Endothelial cell of umbilical vein (primary cell): Measurements from ENCODE around the gene TRIM67.

Experiments used
- CTCF ChIP-seq, 2 donors: IDR thresholded peaks; 1 replicate in 1 of 2; 2 replicates in 1 of 2; pipeline ENCODE4 v1.5.1; 2011; ENCODE audit warnings: low read length in 2 of 2, mild to moderate bottlenecking in 2 of 2, moderate library complexity in 2 of 2, control low read depth in 1 of 2, inconsistent platforms in 1 of 2, low read depth in 1 of 2; ENCODE audit not compliant: insufficient read depth in 1 of 2; ENCODE audit errors: extremely low read depth in 1 of 2
- JUN ChIP-seq: IDR thresholded peaks from 2 replicates; pipeline ENCODE4 v1.6.1; 2011; ENCODE audit warnings: borderline replicate concordance, low read depth; ENCODE audit not compliant: insufficient read length, insufficient read depth
- POLR2AphosphoS5 ChIP-seq: IDR thresholded peaks from 2 replicates; pipeline ENCODE4 v1.6.1; 2012; ENCODE audit warnings: low read depth, mild to moderate bottlenecking, control low read depth, low read length, moderate library complexity; ENCODE audit not compliant: insufficient read depth

GRCh38 chr1:231226156-231226555, 64.3 kb downstream of the TRIM67 start:
- no peak for TF ChIP-seq CTCF (IDR thresholded peaks at IDR 0.05; ENCODE audit: extremely low read depth in 1 of 2, insufficient read depth in 1 of 2, low read depth in 1 of 2, low read length in 2 of 2)
- TF ChIP-seq JUN = no peak
- no peak for TF ChIP-seq POLR2AphosphoS5
